ENCODE results near the gene TNS3. TPM values are rescaled to one million over a fixed set of nuclear protein-coding genes. Genes with fewer than 3 reads are reported as not detected.

Gene TNS3
- total and polyA plus RNA-seq, 2 donors (not counting 1 experiment from before 2014, with no cell fraction given): 11.4 to 77.5 TPM

GRCh38 chr7:47383072-47383471 lies 198.8 kb downstream of the TNS3 start:
- Histone ChIP-seq H3K36me3 (replicated peaks in 1 of 2; ENCODE audit: control extremely low read depth in 1 of 2, control insufficient read depth in 1 of 2, extremely low read depth in 1 of 2, insufficient read depth in 2 of 2, low read length in 1 of 2) (peaks cover 1 to 31% of the 10 kb centered on the region in 2 experiments), H4K20me1 (ENCODE audit: control insufficient read depth, insufficient read depth, low read length, poor library complexity, severe bottlenecking) (no peaks in the 10 kb centered on the region), H3K4me3 (ENCODE audit: control extremely low read depth in 1 of 5, extremely low read depth in 1 of 5, insufficient read depth in 1 of 5, low read depth in 2 of 5, low read length in 4 of 5) (no peak overlapping the region), H3K9ac (ENCODE audit: low read length) (no peak overlapping the region), H3K4me2 (replicated peaks; ENCODE audit: low read depth, low read length, poor library complexity, severe bottlenecking) (no peak overlapping the region), H3K27me3 (replicated peaks in 1 of 4; ENCODE audit: control extremely low read depth in 1 of 4, control insufficient read depth in 3 of 4, insufficient read depth in 4 of 4, low read length in 3 of 4) (no peaks in the 10 kb centered on the region), H3K4me1 (ENCODE audit: control insufficient read depth in 2 of 2, insufficient read depth in 2 of 2, low read length in 2 of 2) (no peaks in the 10 kb centered on the region), H3K27ac (ENCODE audit: low read length in 2 of 2) (no peak overlapping the region), H3K79me2 (ENCODE audit: control insufficient read depth, insufficient read depth, low read length) (peaks cover 9% of the 10 kb centered on the region), H2AFZ (ENCODE audit: insufficient read depth, low read depth, low read length, poor library complexity, severe bottlenecking) (no peak overlapping the region), H3K9me3 (ENCODE audit: control extremely low read depth in 1 of 3, control insufficient read depth in 2 of 3, insufficient read depth in 1 of 3, low read length in 2 of 3) (no peaks in the 10 kb centered on the region)
- DNase-seq (no peak), ATAC-seq (ENCODE audit: low read depth) (no peak)
- H3K4me3 Mint-ChIP-seq: no peak overlapping the region
- no peaks in the 10 kb centered on the region for H3K9me3 Mint-ChIP-seq (ENCODE audit: insufficient read depth)
- ChIA-PET CTCF (no interaction called here), POLR2A (no interaction called here)
- no peaks in the 10 kb centered on the region for H3K4me1 Mint-ChIP-seq
- H3K27me3 Mint-ChIP-seq: no peaks in the 10 kb centered on the region
- 90% methylated on average over 7 of the region's 8 CpGs for WGBS (ENCODE audit: insufficient coverage)
- no peak for TF ChIP-seq EZH2 (IDR thresholded peaks at IDR 0.05; ENCODE audit: borderline replicate concordance, insufficient read depth, low read depth, low read length, poor library complexity, severe bottlenecking)
- TF ChIP-seq, protein P1, sequence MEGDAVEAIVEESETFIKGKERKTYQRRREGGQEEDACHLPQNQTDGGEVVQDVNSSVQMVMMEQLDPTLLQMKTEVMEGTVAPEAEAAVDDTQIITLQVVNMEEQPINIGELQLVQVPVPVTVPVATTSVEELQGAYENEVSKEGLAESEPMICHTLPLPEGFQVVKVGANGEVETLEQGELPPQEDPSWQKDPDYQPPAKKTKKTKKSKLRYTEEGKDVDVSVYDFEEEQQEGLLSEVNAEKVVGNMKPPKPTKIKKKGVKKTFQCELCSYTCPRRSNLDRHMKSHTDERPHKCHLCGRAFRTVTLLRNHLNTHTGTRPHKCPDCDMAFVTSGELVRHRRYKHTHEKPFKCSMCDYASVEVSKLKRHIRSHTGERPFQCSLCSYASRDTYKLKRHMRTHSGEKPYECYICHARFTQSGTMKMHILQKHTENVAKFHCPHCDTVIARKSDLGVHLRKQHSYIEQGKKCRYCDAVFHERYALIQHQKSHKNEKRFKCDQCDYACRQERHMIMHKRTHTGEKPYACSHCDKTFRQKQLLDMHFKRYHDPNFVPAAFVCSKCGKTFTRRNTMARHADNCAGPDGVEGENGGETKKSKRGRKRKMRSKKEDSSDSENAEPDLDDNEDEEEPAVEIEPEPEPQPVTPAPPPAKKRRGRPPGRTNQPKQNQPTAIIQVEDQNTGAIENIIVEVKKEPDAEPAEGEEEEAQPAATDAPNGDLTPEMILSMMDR (IDR thresholded peaks at IDR 0.05): no peak
- intact Hi-C loops (cut with micrococcal nuclease): no loop called here
- H3K27ac Mint-ChIP-seq: no peak overlapping the region

GRCh38 chr7:47382200-47382599 lies 199.7 kb downstream of the TNS3 start:
- H3K4me3 ChIP-seq (ENCODE audit: control extremely low read depth in 1 of 5, extremely low read depth in 1 of 5, insufficient read depth in 1 of 5, low read depth in 2 of 5, low read length in 4 of 5): no peak overlapping the region
- H3K4me2 ChIP-seq (replicated peaks; ENCODE audit: low read depth, low read length, poor library complexity, severe bottlenecking): no peak overlapping the region
- Mint-ChIP-seq H3K4me1 (no peaks in the 10 kb centered on the region), H3K4me3 (no peak overlapping the region), H3K9me3 (ENCODE audit: insufficient read depth) (no peaks in the 10 kb centered on the region), H3K27me3 (no peaks in the 10 kb centered on the region), H3K27ac (no peak overlapping the region)
- H3K36me3 ChIP-seq (replicated peaks in 1 of 2; ENCODE audit: control extremely low read depth in 1 of 2, control insufficient read depth in 1 of 2, extremely low read depth in 1 of 2, insufficient read depth in 2 of 2, low read length in 1 of 2): peaks cover under 1 to 25% of the 10 kb centered on the region in 2 experiments
- 93% methylated on average over 4 of the region's 5 CpGs for WGBS (ENCODE audit: insufficient coverage)
- no peak overlapping the region for H2AFZ ChIP-seq (ENCODE audit: insufficient read depth, low read depth, low read length, poor library complexity, severe bottlenecking)
- DNase-seq (no peak), ATAC-seq (ENCODE audit: low read depth) (no peak)
- peaks cover 9% of the 10 kb centered on the region for H3K79me2 ChIP-seq (ENCODE audit: control insufficient read depth, insufficient read depth, low read length)
- no peaks in the 10 kb centered on the region for H3K4me1 ChIP-seq (ENCODE audit: control insufficient read depth in 2 of 2, insufficient read depth in 2 of 2, low read length in 2 of 2)
- no peaks in the 10 kb centered on the region for H3K9me3 ChIP-seq (ENCODE audit: control extremely low read depth in 1 of 3, control insufficient read depth in 2 of 3, insufficient read depth in 1 of 3, low read length in 2 of 3)
- H4K20me1 ChIP-seq (ENCODE audit: control insufficient read depth, insufficient read depth, low read length, poor library complexity, severe bottlenecking): no peaks in the 10 kb centered on the region
- POLR2A ChIA-PET: no interaction called here
- TF ChIP-seq, protein P1 (IDR thresholded peaks at IDR 0.05): no peak
- no peak for TF ChIP-seq EZH2 (IDR thresholded peaks at IDR 0.05; ENCODE audit: borderline replicate concordance, insufficient read depth, low read depth, low read length, poor library complexity, severe bottlenecking)
- no peaks in the 10 kb centered on the region for H3K27me3 ChIP-seq (replicated peaks in 1 of 4; ENCODE audit: control extremely low read depth in 1 of 4, control insufficient read depth in 3 of 4, insufficient read depth in 4 of 4, low read length in 3 of 4)
- no peak overlapping the region for H3K9ac ChIP-seq (ENCODE audit: low read length)
- H3K27ac ChIP-seq (ENCODE audit: low read length in 2 of 2): no peak overlapping the region
- intact Hi-C loops (cut with micrococcal nuclease): no loop called here
- CTCF ChIA-PET: no interaction called here

Data from B cell (primary cell).